Mesendoderm (in vitro differentiated cells): ENCODE measurements around the gene AGO4. TPM values are rescaled to one million over a fixed set of nuclear protein-coding genes. Genes with fewer than 3 reads are reported as not detected.

Experiments
- DNase-seq: peaks from one replicate; pipeline ENCODE4 v3.0.0; 2013
- H2AK5ac ChIP-seq: 2 replicates; pipeline ENCODE4 v1.6.1; 2013; ENCODE audit warnings: low read length, inconsistent platforms
- H2BK120ac ChIP-seq: 2 replicates; pipeline ENCODE4 v1.6.1; 2013; ENCODE audit warnings: low read depth, mild to moderate bottlenecking, low read length, moderate library complexity, mixed read lengths
- H2BK15ac ChIP-seq: replicated peaks from 2 replicates; pipeline ENCODE4 v1.6.1; 2013; ENCODE audit warnings: low read depth, mild to moderate bottlenecking, moderate library complexity
- H2BK5ac ChIP-seq: 2 replicates; pipeline ENCODE4 v1.6.1; 2013; ENCODE audit warnings: low read length, inconsistent platforms
- H3K18ac ChIP-seq: 2 replicates; pipeline ENCODE4 v1.6.1; 2013; ENCODE audit warnings: mild to moderate bottlenecking, low read length, mixed read lengths
- H3K23ac ChIP-seq: one replicate; pipeline ENCODE4 v1.6.1; 2013; ENCODE audit warnings: low read length
- H3K27ac ChIP-seq: 2 replicates; pipeline ENCODE4 v1.5.1; 2013; ENCODE audit warnings: low read depth, mild to moderate bottlenecking, inconsistent platforms, low read length, moderate library complexity
- H3K27me3 ChIP-seq: 2 replicates; pipeline ENCODE4 v1.6.1; 2013; ENCODE audit warnings: low read length, control low read depth, mild to moderate bottlenecking, inconsistent platforms; ENCODE audit not compliant: insufficient read depth, poor library complexity
- H3K36me3 ChIP-seq: 2 replicates; pipeline ENCODE4 v1.6.1; 2013; ENCODE audit warnings: low read length, inconsistent platforms; ENCODE audit not compliant: control insufficient read depth, insufficient read depth
- H3K4ac ChIP-seq: one replicate; pipeline ENCODE4 v1.6.1; 2013; ENCODE audit warnings: low read depth, mild to moderate bottlenecking, low read length, moderate library complexity
- H3K4me1 ChIP-seq: 2 replicates; pipeline ENCODE4 v1.6.1; 2013; ENCODE audit warnings: low read depth, low read length, inconsistent platforms; ENCODE audit not compliant: control insufficient read depth
- H3K4me2 ChIP-seq: 2 replicates; pipeline ENCODE4 v1.6.1; 2013; ENCODE audit warnings: low read length
- H3K4me3 ChIP-seq: 2 replicates; pipeline ENCODE4 v1.5.1; 2013; ENCODE audit warnings: mild to moderate bottlenecking, low read length
- H3K56ac ChIP-seq: one replicate; pipeline ENCODE4 v1.6.1; 2013; ENCODE audit warnings: low read length
- H3K79me1 ChIP-seq: 2 replicates; pipeline ENCODE4 v1.6.1; 2013; ENCODE audit warnings: low read length, inconsistent platforms
- H3K79me2 ChIP-seq: 2 replicates; pipeline ENCODE4 v1.6.1; 2013; ENCODE audit warnings: mild to moderate bottlenecking, low read length; ENCODE audit not compliant: control insufficient read depth, insufficient read depth
- H3K9ac ChIP-seq: 2 replicates; pipeline ENCODE4 v1.6.1; 2013; ENCODE audit warnings: low read length, inconsistent platforms
- H4K5ac ChIP-seq: one replicate; pipeline ENCODE4 v1.6.1; 2013; ENCODE audit warnings: low read length
- H4K8ac ChIP-seq: one replicate; pipeline ENCODE4 v1.6.1; 2013; ENCODE audit warnings: low read depth, mild to moderate bottlenecking, control low read depth, low read length, moderate library complexity
- WGBS: extraction: QIAGEN DNeasy Blood & Tissue Kit; methylation state at CpG from one replicate; pipeline ENCODE4 v1.1.7; 2013; ENCODE audit warnings: low lambda C conversion rate, missing lambda C conversion rate; ENCODE audit not compliant: insufficient coverage; ENCODE audit errors: extremely low coverage; 5-methylcytosine and 5-hydroxymethylcytosine counted together
- polyA plus RNA-seq, 2 experiments: library from polyadenylated mRNA; stranded (reverse); fragments of 200-250 nt; gene quantifications; one replicate each; pipeline ENCODE4 v1.2.3, GENCODE V29; 2013

The AGO4 gene
- polyA plus RNA-seq (2013, experiment 1 of 2), result 4.7 TPM
- 4.9 TPM for polyA plus RNA-seq (2013, experiment 2 of 2)

DNA sequence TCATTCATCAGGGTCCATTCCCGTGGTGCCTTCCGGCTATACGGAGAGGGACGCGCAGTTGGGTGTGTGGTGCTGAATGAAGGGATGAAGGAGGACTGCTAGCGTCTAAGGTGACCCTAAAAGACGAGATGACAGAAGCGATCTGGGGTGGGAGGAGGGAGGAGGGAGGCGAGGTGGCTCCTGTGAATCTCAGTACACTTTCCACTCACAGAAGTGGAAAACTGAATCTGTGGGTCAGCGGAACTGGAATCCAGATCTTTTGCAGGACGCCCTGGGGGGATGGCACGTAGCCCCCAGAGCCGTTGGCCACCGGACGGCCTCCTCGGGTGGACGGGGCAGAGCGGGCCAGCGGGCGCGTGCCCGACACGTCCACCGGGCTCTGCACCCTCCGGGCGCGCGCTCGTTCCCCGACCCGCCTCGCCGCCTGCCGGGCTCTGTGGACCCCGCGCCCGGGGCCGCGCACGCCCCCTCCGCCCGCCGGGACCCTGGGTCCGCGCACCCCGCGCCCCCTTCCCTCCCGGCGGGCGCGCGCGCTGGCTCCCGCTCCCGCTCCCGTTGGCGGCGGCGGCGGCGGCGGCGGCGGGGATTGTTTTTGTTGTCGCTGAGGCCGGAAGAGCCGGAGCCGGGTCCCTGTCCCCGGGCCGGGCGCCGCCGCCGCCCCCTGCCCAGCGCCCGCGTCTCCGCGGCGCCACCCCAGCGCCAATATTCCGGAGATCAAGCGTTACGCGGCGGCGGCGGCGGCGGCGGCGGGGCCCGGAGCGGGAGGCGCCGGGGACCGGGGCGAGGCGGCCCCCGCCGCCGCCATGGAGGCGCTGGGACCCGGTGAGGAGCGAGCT lies at the start of gene AGO4:
TSS of gene AGO4 (plus strand) at position 403 of the 836 bp plus-strand sequence. CDS start at position 804, 401 bp downstream.
- Histone ChIP-seq H3K79me1 (peaks cover 2% of the 10 kb centered on the region), H2BK120ac (peak within 1 kb of the TSS; percentile 90), H3K18ac (peak within 1 kb of the TSS; percentile 98), H4K5ac (no peak within 1 kb of the TSS), H3K36me3 (no peaks in the 10 kb centered on the region), H2AK5ac (no peak within 1 kb of the TSS), H4K8ac (peak within 1 kb of the TSS; percentile 84), H3K27me3 (no peaks in the 10 kb centered on the region), H3K79me2 (no peaks in the 10 kb centered on the region), H3K4me2 (peak within 1 kb of the TSS; percentile 58), H3K4me3 (peak within 1 kb of the TSS; percentile 73), H3K4me1 (no peaks in the 10 kb centered on the region), H2BK15ac (no peak within 1 kb of the TSS), H3K23ac (no peak within 1 kb of the TSS), H3K56ac (peak within 1 kb of the TSS; percentile 92), H3K9ac (peak within 1 kb of the TSS; percentile 86), H2BK5ac (no peak within 1 kb of the TSS), H3K4ac (peak within 1 kb of the TSS; percentile 88), H3K27ac (peak within 1 kb of the TSS; percentile 75)
- DNase-seq, result peak; percentile 82
- WGBS, result no CpG with 5 or more reads among the region's 105 CpGs

DNA sequence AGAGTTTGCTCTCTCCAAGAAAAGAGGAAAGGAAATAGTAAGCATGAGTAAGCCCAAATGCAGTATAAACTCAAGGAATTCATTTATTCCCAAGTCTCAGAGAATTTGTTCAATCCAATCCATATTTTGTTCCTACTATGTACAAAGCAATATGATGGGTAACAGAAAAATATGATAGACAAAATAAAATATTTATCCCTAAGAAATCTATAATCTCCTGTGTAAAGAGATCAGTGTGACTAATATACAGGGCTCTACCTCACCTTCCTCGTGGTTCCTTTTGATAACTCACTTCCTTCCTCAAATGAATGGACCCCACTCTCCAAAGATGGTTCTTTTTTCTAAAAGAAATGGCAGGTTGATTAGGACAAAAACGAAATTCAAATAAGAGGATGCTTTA lies 45.7 kb upstream of the AGO4 start:
- Histone ChIP-seq H3K4me3 (no peak overlapping the region), H3K27me3 (no peaks in the 10 kb centered on the region), H2AK5ac (no peak overlapping the region), H4K5ac (no peak overlapping the region), H2BK120ac (no peak overlapping the region), H3K9ac (no peak overlapping the region), H3K23ac (no peak overlapping the region), H3K4ac (no peak overlapping the region), H3K18ac (no peak overlapping the region), H3K36me3 (no peaks in the 10 kb centered on the region), H3K56ac (no peak overlapping the region), H2BK15ac (no peak overlapping the region), H3K79me2 (peaks cover 3% of the 10 kb centered on the region), H2BK5ac (no peak overlapping the region), H3K4me1 (no peaks in the 10 kb centered on the region), H3K27ac (no peak overlapping the region), H3K4me2 (no peak overlapping the region), H4K8ac (no peak overlapping the region), H3K79me1 (peaks cover 5% of the 10 kb centered on the region)
- no peak for DNase-seq
- no CpG with 5 or more reads among the region's 2 CpGs for WGBS

DNA sequence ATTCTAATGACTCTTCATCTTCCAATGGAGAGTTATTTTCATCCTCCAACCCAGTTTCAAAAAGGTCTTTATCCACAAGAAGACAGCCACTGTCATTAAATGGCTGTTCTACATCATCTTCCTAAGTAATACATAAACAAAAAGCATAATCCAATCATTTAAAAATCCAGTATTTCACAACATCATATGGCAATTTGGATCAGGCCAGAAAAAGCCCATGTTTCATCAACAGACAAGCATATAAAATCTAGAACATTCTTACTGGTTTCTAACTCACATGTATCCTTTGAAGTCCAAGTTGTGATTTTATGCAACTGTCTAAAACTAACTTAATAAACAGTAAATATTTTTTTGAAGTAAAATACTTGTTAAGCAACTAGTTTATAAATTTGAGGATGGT lies 44.6 kb upstream of the AGO4 start:
- no peak overlapping the region for H4K8ac ChIP-seq
- H3K79me1 ChIP-seq, result peaks cover 5% of the 10 kb centered on the region
- H2BK15ac ChIP-seq, result no peak overlapping the region
- H3K9ac ChIP-seq, result no peak overlapping the region
- H3K4me3 ChIP-seq, result no peak overlapping the region
- no peak overlapping the region for H3K27ac ChIP-seq
- H2AK5ac ChIP-seq, result no peak overlapping the region
- DNase-seq, result no peak
- no peak overlapping the region for H4K5ac ChIP-seq
- no peak overlapping the region for H3K4me2 ChIP-seq
- no peak overlapping the region for H2BK5ac ChIP-seq
- no peaks in the 10 kb centered on the region for H3K36me3 ChIP-seq
- H3K4ac ChIP-seq, result no peak overlapping the region
- no peaks in the 10 kb centered on the region for H3K4me1 ChIP-seq
- H3K23ac ChIP-seq, result no peak overlapping the region
- H3K56ac ChIP-seq, result no peak overlapping the region
- no peak overlapping the region for H2BK120ac ChIP-seq
- H3K18ac ChIP-seq, result no peak overlapping the region
- no peaks in the 10 kb centered on the region for H3K27me3 ChIP-seq
- peaks cover 8% of the 10 kb centered on the region for H3K79me2 ChIP-seq

DNA sequence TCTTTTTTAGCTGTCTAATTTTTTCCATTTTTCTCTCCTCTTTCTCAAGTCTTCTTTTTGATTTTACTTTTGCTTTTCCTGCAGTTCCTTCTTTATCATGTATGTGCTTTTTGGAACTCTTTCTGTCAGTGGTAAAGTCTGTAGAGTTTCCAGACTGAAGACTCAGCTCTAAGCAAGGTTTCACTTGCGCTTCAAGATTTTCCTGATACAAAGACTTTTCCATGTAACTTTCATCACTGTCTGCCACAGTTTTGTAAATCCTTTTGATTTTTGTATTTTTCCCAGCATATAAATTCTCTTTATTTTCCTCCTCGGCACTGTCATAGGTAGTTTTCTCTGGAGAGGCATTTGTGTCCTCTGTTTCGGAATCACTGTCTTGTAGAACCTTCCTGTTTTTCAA lies 43.5 kb upstream of the AGO4 start:
- no peak overlapping the region for H2BK15ac ChIP-seq
- WGBS, result no CpG with 5 or more reads among the region's 3 CpGs
- H3K4me2 ChIP-seq, result no peak overlapping the region
- H3K27ac ChIP-seq, result no peak overlapping the region
- no peak overlapping the region for H2BK120ac ChIP-seq
- H4K8ac ChIP-seq, result no peak overlapping the region
- H3K9ac ChIP-seq, result no peak overlapping the region
- peaks cover 3% of the 10 kb centered on the region for H3K79me1 ChIP-seq
- no peak overlapping the region for H2AK5ac ChIP-seq
- H3K79me2 ChIP-seq, result peaks cover 13% of the 10 kb centered on the region
- no peak overlapping the region for H3K56ac ChIP-seq
- H4K5ac ChIP-seq, result no peak overlapping the region
- no peaks in the 10 kb centered on the region for H3K36me3 ChIP-seq
- H2BK5ac ChIP-seq, result no peak overlapping the region
- no peak overlapping the region for H3K4ac ChIP-seq
- no peaks in the 10 kb centered on the region for H3K4me1 ChIP-seq
- no peak overlapping the region for H3K18ac ChIP-seq
- no peak overlapping the region for H3K23ac ChIP-seq
- H3K4me3 ChIP-seq, result no peak overlapping the region
- DNase-seq, result no peak
- no peaks in the 10 kb centered on the region for H3K27me3 ChIP-seq

GRCh38 chr1:35768350-35769187 lies 39.2 kb upstream of the AGO4 start:
- H2AK5ac ChIP-seq, result no peak overlapping the region
- H3K9ac ChIP-seq, result peak overlapping the region; percentile 66
- no peak overlapping the region for H3K23ac ChIP-seq
- H3K18ac ChIP-seq, result peak overlapping the region; percentile 99
- peaks cover 2% of the 10 kb centered on the region for H3K79me1 ChIP-seq
- no peak overlapping the region for H2BK5ac ChIP-seq
- H4K5ac ChIP-seq, result no peak overlapping the region
- peaks cover 13% of the 10 kb centered on the region for H3K79me2 ChIP-seq
- no peaks in the 10 kb centered on the region for H3K4me1 ChIP-seq
- no peaks in the 10 kb centered on the region for H3K36me3 ChIP-seq
- H3K4me3 ChIP-seq, result peak overlapping the region; percentile 63
- H3K27me3 ChIP-seq, result no peaks in the 10 kb centered on the region
- H4K8ac ChIP-seq, result peak overlapping the region; percentile 94
- WGBS, result no CpG with 5 or more reads among the region's 19 CpGs
- peak overlapping the region; percentile 77 for H3K56ac ChIP-seq
- peak overlapping the region; percentile 97 for H3K27ac ChIP-seq
- DNase-seq, result peak; percentile 42
- H3K4me2 ChIP-seq, result peak overlapping the region; percentile 54
- H2BK120ac ChIP-seq, result no peak overlapping the region
- H3K4ac ChIP-seq, result peak overlapping the region; percentile 6
- no peak overlapping the region for H2BK15ac ChIP-seq
